Activated T-helper 1 cell treated with Interleukin-2 at 50 U/mL for 16 hours (primary cell): ENCODE data around the gene PDIA3.
"Not testable (repeated sequence)": the region's sequence is repeated elsewhere in the genome, so short reads cannot be mapped to it uniquely, and the experiment has no call there.

Source experiments
- DNase-seq: peaks from one replicate; pipeline ENCODE4 v3.0.0-alpha.2; 2020; ENCODE audit warnings: low read depth

The PDIA3 gene

DNA sequence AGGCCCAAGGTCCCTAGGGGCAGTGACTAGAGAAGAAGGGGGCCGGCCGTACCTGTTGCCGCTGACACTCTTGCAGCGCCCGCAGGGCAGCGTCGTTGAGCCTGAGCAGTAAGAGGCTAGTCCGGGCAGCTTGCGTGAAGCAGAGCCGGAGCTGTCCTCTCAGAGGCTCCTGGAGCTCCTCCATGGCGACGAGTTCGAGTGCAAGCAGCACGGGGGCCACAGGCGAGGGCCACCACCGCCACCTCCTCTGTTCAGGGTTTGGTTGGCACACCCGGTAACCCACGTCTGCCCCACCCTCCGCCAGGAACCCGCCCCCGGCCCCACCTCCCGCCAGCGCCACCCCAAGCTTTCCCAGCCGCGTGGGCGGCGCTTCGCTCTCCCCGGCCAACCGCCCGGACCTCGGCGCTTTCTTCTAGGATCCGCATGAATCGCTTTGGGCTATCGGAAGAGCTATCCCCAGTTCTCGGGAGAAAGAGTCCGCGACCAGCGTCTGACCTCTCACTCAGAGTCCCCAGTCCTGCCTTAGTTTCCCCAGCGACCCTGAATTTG is 30.6 kb downstream of the PDIA3 start, which contains the start of gene ELL3:
Gene ELL3 (minus strand): TSS at position 249 of the 549 bp plus-strand sequence. CDS start 65 bp downstream, at position 184.
- peak; percentile 67 for DNase-seq

DNA sequence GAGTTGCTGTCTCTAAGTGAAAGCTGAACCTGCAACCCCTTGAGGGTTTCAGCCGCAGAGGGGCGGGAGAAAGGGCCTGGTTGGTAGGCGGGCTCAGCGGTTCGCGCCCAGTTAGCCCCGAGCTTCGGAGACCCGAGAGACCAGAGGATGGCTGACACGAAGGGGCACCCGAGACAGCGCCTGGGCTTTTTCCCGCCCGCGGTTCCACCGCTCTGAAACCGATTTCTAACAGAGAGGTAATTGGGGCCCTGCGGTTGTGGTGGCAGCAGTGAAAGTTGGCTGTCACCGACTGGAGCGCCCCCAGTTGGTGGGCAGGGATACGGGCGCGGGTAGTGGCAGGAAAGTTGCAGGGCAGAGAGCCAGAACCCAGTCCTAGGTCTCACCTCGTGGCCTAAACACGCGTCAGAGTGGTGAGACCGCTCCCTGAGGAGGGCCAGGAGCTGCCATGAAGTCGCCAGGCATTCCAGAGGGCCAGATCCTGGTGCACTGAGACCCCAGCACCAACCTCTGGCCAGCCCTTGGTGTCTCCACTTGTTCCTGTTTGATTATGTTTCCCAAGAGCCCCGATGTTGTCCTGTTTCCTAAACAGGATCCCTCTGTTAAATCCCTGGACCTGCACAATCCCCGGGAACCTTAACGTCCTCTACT is 31.2 kb downstream of the PDIA3 start:
- DNase-seq: peak; percentile 67

DNA sequence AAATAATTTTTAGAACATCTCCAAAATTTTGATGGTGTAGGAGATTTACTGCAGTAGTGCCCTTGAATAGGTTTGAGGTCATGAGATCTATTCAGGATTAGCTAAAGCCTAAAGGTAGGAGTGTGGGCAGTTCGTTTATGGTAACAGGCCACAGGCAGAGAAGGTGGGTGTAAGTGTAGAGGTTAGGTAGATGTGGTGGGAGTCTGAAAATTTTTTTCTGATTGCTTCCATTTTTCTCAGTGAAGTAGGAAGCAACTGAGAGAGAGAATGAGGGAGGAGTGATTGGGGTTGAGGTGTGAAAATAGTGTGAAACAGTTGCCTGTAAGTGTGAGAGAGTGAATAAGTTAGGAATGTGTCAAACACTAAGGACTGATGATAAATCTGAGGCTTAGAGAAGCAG is 32.8 kb downstream of the PDIA3 start:
- DNase-seq: no peak

DNA sequence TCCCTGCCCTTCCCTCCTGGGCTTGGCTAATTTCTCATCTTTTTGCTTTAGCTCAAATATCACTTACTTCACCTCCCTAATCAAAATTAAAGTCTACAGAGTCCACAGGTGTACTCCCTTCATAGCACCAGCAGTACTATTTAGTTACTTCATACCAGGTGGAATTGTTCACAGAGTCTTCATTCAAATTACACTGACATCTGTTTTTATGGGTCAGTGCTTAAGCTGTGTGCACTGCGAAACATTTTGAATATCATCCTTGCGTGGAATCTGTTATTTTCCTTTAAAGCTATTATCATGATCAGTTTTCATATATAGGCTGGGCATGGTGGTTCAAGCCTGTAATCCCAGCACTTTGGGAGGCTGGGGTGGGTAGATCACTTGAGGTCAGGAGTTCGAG is 43.2 kb downstream of the PDIA3 start:
- no peak for DNase-seq

DNA sequence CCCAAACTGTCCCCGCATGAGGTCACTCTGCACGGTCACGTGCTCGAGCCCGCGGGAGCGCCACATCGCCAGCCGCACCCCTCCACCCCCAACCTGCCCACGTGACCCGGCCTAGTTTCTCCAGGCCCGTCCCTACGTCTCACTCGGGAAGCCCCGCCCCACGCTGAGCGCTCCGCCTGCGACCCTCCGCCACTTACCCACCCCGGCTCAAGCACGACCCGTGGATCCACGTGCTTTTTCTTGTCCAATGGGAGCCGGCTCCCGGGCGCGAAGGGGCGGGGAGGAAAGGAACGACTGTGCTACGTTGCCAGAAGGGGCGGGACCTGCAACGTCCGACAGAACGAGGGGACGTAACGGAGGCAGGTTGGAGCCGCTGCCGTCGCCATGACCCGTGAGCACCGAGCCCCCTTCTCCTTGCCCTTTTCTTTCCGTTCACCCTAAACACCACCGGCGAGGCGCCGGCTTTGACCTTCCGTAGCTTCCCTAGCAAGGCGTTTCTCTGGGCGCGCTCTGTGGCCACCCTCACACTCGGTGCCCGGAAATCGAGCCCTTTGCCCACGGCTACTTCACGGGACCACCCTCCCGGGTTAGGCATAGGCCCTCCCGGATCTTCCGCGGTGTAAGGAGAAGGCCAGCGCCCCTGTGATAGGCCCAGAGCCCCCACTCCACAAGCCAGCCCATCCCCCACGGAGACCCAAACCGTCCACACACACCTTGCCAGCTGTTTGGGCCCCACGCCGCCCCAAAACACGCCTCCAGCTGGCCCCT is 45.9 kb downstream of the PDIA3 start, which contains the start of gene SERF2:
Gene SERF2 (plus strand): TSS at position 328 of the 768 bp plus-strand sequence. CDS start 57 bp downstream, at position 385.
- peak; percentile 99 for DNase-seq

DNA sequence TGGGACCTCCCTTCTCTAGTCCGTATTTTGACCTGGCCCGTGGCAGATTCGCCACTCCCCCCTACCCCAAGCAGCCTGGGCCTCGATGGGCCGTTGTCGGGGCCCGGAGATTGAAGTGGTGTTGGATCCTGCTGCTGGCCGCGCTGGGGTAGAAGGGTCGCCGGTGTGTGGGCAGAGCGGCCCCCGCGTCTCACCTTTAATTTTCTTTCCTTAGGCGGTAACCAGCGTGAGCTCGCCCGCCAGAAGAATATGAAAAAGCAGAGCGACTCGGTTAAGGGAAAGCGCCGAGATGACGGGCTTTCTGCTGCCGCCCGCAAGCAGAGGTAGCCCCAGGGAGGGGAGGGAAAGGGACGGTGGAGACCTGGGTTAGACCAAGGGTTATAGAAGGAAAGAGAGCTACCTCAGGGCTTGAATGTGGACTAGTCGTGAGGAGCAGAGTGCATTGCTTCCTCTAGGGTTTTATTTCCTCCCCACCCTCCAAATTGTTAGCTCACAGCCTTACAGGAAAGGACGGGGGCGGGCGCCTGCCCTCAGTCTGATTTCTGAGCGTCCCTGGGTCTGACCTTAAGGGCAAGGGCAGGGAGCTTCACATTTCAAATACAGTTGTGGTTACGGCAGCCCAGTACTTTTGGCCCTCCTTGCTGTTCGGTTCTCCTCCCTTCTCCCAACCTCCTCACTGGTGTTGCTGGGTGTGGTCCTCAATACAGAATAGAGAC is 46.7 kb downstream of the PDIA3 start:
- DNase-seq: peak; percentile 7

DNA sequence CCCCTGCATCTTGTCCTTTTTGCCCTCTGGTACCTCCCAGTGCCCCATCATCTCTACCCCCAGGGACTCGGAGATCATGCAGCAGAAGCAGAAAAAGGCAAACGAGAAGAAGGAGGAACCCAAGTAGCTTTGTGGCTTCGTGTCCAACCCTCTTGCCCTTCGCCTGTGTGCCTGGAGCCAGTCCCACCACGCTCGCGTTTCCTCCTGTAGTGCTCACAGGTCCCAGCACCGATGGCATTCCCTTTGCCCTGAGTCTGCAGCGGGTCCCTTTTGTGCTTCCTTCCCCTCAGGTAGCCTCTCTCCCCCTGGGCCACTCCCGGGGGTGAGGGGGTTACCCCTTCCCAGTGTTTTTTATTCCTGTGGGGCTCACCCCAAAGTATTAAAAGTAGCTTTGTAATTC is 47.4 kb downstream of the PDIA3 start:
- DNase-seq: no peak

DNA sequence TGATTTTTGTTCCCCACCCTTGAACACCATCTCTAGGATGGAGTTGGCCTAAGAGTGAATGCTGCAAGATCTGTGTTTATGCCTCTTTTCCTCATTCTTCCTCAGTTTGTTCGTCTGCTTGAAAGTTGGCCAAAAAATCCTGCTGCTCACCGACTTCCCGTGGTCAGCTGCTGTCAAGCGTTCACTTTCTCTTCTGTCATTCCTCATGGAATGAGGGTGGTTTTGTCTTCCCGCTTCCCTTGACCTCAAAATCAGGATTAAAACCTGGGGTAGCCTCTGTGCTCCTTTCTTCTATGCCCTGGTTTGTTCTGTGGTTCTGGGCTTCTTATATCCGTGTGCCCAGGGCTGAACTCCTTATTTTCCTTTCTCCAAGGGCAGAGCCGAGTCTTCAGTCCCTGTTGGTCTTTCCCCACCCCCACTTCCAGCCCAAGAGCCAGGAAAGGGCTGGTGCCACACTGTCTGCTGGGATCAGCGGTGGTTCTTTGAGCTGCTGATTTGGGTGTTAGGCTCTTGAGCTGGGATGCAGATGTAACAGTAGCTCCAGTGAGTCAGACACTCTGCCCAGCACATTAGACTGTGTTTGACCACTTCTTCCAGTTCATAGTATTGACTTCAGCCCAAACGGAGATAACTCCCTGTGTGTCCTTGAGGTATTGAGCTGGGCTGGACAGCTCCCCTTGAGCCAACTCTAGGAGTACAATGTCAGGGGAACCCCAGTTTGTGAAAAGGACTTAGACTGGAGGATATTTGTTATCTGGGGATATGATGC is 48.2 kb downstream of the PDIA3 start:
- no peak for DNase-seq

DNA sequence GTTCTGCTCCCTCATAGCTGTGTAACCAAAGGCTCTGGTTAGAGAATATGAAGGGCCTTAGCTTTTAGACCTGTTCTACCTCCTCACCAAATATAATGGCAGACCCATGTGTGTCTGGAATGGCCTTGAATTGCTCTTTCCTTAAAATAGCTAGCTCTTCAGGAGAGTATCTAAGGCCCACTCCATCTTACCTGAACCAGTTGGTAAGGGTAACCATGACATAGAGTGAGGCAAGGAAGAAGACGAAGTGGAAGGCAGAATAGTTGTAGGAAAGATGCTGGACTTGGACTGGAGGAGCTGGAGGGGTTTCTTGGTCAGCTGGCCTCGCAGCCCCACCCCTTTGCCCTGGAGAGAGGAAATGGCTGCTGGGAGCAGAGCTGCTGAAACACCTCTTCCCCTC is 49.0 kb downstream of the PDIA3 start:
- DNase-seq: no peak

DNA sequence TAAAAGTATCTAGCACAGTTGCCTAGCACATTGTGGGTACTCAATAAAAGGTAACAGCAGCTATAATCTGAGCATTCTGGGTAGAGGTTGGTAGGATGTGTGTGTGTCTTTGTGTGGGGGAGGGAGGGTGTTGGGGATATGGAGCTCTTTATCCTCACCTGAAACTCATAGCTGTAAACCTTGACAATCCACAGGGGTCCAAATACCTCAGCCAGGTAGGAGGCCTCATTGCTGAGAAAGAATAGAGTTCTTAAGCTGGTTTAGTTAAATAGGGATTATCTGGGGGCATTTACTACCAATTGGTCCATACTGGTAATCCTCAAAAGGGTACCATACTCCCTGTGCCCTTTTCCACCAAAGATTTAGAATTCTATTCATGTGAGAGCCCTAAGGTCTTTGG is 49.8 kb downstream of the PDIA3 start:
- no peak for DNase-seq

DNA sequence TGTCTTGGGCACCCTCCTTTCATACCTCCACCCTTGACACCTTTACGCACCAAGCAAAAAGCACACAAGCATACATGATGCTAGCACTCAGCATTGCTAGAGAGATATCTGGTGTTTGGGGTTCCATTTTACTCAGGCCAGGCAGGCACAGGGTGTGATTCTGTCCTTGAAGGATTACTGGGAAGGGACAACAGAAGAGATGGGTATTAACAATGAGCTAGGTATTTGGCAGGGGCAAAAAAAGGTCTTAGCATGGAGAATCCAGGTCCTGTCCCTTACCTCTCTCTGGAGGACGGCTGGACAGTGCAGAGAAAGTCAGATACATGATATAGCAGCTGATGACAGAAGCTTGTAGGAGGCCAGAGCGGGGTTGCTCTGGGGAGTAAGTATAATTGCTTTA is 50.3 kb downstream of the PDIA3 start:
- DNase-seq: no peak

DNA sequence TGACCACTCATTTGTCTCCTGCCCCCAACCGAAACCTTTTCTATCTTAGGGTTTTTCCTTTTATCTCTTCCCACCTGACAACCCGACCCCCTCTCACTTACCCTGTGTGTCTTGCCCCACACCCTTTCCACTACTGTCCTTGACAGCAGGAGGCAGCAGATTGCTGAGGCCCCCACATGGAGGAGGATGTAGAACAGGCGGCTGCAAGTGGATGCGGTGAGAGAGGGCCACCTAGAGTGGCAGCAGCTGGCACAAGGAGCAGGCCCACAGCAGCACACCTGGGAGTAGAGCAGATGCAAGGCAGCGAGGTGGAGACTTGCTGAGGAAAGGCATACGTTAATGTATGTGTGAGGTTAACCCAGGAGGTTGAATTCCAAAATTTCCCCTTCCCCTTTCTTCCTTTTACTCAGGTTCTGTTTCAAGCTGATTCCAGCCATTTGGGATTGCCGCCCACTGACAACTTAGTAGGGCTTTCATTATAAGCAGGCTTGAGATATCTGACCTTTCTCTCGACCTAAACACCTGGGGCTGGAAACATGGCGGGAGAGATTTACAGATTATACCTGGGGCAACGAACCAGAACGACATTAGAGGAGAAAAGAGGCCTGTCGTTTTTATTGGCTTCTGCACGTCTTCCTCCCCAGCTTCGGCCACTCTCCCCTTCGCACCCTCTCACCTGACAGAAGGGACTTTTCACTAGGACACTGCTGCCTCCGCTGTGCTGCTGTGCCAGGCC is 53.1 kb downstream of the PDIA3 start:
- no peak for DNase-seq

DNA sequence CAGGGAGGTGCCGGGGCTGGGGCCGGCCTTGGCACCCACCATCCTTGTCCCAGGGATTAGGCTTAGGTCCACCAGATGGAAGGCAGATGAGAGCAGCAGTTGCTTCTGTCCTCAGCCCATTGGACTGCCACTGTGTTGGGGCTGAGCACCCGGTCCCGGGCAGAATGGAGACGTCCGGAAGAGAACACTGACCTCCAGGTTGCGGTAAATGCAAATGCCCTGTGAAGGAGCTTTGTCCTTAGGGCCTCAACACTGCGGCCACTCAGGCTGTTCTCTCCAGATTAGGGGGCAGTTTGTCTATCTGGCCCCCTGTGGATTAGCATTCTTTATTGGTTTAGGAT is 53.7 kb downstream of the PDIA3 start, which contains the start of gene SERINC4:
Gene SERINC4 (minus strand): TSS at position 276 of the 341 bp plus-strand sequence. CDS start 234 bp downstream, at position 42.
- no peak for DNase-seq

DNA sequence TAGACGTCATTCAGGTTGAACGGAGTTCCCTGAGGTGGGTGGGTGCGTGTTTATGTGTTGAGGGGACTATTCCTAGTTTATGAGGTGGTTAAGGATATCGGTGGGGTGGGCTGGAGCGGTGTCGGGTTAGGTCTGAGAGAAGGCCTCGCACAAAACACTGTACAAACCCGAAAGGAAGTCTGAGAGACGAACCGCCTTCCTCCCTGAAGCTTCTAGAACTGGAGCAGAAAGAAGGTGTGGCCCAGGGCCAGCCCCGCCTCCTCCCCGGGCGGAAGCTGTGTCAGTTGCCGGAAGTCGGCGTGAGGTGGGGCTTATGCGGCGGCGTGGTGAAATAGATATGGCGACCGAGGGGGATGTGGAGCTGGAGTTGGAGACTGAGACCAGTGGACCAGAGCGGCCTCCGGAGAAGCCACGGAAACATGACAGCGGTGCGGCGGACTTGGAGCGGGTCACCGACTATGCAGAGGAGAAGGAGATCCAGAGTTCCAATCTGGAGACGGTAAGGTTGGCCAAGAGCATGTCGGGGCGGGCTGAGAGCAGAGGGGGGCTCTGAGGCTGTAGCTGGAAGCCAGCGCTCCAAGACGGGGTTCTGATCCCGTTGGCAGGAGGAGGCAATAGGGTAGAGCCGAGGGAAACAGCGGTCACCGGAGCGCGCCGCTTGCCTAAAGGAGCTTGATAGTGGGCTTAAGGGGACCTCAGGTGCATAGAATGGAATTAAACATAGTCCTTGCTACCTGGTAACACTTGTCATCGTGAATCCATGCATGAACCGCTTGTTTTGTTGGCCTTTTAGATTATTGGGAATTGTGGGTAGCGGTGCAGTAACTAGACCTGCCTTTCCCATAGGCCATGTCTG is 54.3 kb downstream of the PDIA3 start, which contains the start of gene HYPK:
Gene HYPK (plus strand): TSS at position 314 of the 856 bp plus-strand sequence. CDS start 24 bp downstream, at position 338.
- peak; percentile 88 for DNase-seq

DNA sequence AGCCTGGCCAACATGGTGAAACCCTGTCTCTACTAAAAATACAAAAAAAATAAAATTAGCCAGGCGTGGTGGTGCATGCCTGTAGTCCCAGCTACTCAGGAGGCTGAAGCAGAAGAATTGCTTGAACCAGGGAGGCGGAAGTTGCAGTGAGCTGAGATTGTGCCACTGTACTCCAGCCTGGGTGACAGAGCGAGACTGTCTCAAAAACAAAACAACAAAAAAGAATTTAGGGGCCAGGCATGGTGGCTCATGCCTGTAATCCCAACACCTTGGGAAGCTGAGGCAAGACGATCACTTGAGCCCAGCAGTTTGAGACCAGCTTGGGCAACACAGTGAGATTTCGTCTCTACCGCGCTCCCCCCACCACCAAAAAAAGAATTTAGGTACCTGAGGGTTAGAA is 56.4 kb downstream of the PDIA3 start:
- DNase-seq: not testable (repeated sequence)

DNA sequence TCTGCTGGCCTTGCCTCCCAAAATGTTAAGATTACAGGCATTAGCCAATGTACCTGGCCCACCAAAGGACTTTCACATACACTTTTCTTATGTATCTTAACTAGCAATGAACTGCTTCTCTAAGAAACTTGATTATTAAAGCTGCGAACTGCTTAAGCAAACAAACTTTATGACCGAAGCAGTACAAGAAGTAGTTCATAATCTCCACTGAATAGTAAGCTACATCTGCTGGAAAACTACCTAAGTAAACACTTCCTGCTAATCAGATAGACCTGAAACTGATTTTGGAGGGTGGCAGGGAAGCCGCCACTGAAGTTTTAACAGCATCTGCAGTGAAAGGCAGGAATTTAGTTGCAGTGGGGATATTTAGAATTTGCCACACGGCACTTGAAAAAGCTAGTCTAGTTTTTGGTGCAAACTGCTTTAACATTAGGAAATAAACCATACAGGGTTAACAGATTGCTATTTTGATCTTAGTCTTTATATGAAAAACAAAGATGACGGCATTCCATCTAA is 62.3 kb downstream of the PDIA3 start:
- DNase-seq: no peak

DNA sequence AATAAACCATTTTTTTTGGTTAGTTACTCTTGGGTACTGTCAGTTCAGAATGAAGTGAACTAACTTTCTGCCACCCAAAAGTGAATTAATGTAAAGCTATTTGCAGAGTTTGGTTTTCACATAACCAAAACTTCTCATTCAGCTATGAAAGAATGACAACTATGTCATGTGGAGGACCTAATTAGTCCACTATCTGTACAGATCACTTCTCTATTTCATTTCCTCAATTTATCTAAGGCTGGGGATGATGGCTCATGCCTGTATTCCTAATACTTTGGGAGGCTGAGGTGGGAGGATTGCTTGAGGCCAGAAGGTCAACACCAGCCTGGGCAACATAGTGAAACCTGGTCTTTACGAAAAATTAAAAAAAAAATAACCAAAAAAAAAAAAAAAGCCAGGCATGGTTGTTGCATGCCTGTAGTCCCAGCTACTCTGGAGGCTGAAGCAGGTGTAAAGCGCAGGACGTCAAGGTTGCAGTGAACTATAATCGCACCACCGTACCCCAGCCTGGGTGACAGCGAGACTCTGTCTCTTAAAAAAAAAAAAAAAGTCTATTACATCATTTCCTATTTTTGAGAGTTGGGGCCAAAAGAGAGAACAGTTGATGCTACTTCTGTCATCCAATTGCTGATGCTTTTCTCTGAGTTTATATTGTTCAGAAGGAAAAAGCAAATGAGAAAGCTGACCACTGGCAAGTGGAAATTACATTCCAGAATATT is 62.9 kb downstream of the PDIA3 start:
- DNase-seq: no peak

DNA sequence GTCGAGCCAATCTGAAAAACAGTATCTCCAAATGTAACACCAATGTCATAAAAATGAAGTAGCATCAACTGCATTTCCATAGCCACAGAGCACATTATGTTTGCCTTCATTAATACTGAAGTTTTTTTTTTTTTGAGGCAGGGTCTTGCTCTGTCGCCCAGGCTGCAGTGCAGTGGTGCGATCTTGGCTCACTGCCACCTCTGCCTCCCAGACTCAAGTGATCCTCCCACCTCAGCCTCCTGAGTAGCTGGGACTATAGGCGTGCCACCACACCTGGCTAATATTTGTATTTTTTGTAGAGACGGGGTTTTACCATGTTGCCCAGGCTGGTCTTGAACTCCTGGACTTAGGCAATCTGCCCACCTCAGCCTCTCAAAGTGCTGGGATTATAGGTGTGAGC is 68.8 kb downstream of the PDIA3 start:
- DNase-seq: not testable (repeated sequence)

DNA sequence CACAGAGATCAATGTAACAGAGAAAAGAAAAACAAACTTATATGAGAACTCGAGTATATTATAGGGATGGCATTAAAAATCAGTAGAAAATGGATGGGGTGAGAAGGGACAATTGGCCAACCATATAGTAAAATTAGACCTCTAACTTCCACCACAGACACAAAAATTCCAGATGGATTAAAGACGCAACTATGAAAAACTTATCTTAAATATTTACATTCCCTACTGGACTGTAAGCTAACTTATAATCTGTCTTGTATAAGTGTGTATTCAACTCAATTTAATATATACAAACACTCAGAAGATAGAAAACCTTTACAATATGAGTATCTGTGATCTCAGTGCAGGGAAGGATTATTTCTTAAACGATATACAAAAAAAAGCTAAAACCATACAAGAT is 75.3 kb downstream of the PDIA3 start:
- DNase-seq: no peak
